Measurements from ENCODE around the gene GIMAP5. TPM values are rescaled to one million over a fixed set of nuclear protein-coding genes. Genes with fewer than 3 reads are reported as not detected.

Gene GIMAP5
- total RNA-seq, 2 donors from 2014 or later, result 5.3 to 11.9 TPM

DNA sequence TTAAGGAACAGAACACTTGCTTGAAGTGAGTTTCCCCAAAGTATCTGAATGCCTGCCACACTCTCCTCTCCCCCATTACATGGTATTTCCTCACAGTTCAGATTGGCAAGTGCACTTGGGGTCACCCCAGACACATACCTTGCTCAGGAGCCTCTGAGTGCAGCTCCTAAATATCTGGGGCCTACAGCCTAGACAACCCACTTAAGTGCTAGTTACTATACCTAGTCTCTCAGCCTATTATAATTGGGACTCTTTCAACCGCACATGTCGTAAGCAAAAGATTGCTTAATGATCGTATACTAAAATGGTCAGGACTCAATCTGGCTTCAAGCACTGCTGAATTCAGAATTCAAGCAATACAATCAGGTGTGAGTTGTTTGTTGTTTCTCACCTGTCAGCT, 43.1 kb downstream of the GIMAP5 start:
- no peaks in the 10 kb centered on the region for H3K36me3 ChIP-seq (replicated peaks in 1 of 2; ENCODE audit: insufficient read depth in 1 of 2, low read depth in 2 of 2)
- H3K4me3 ChIP-seq, result no peak overlapping the region
- peaks cover 13% of the 10 kb centered on the region for H3K4me1 ChIP-seq
- no peaks in the 10 kb centered on the region for H3K9me3 ChIP-seq
- no peak overlapping the region for H3K27ac ChIP-seq
- DNase-seq (no peak), ATAC-seq (no peak)
- TF ChIP-seq POLR2A (IDR thresholded peaks at IDR 0.05) (no peak), CTCF (IDR thresholded peaks at IDR 0.05) (no peak)
- intact Hi-C loops (cut with DNase I), result no loop called here
- no peaks in the 10 kb centered on the region for H3K27me3 ChIP-seq
- WGBS, 2 donors, result 67 to 77% methylated on average over 3 of the region's 3 CpGs

GRCh38 chr7:150781103-150781502, 43.9 kb downstream of the GIMAP5 start:
- DNase-seq, result no peak
- ATAC-seq, result no peak
- 37 to 39% methylated on average over 3 of the region's 3 CpGs for WGBS, 2 donors
- Histone ChIP-seq H3K36me3 (replicated peaks in 1 of 2; ENCODE audit: insufficient read depth in 1 of 2, low read depth in 2 of 2) (no peaks in the 10 kb centered on the region), H3K4me3 (no peak overlapping the region), H3K9me3 (no peaks in the 10 kb centered on the region), H3K4me1 (peaks cover 13% of the 10 kb centered on the region), H3K27ac (peak overlapping the region in 1 of 4 donors; percentile 43), H3K27me3 (no peaks in the 10 kb centered on the region)
- intact Hi-C loops (cut with DNase I), result no loop called here
- TF ChIP-seq CTCF (IDR thresholded peaks at IDR 0.05) (no peak), POLR2A (IDR thresholded peaks at IDR 0.05) (no peak)

DNA sequence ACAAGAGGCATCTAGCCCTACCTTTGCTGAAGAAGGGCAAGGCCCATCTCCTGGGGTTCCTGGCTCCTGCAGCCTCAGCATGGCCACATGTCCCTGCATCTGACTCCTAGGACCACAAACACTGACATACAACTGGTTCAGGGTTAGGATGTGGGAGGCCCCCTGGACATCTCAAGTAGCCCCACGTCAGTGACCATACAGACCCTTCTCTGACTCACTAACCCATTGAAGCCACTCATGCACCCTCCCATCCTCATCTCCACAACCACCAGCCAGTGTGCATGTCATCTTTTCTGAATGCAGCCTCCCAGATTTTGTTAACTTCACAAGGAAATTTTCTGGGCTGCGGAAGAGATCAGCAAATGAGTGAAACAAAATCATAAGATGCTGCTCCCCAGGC, 44.7 kb downstream of the GIMAP5 start:
- Histone ChIP-seq H3K36me3 (replicated peaks in 1 of 2; ENCODE audit: insufficient read depth in 1 of 2, low read depth in 2 of 2) (no peaks in the 10 kb centered on the region), H3K4me3 (no peak overlapping the region), H3K4me1 (peaks cover 13% of the 10 kb centered on the region), H3K27ac (no peak overlapping the region), H3K27me3 (no peaks in the 10 kb centered on the region), H3K9me3 (no peaks in the 10 kb centered on the region)
- 89% methylated on average over 2 of the region's 2 CpGs for WGBS, 2 donors
- ATAC-seq (no peak), DNase-seq (no peak)
- intact Hi-C loops (cut with DNase I), result no loop called here
- TF ChIP-seq POLR2A (IDR thresholded peaks at IDR 0.05) (no peak), CTCF (IDR thresholded peaks at IDR 0.05) (no peak)

DNA sequence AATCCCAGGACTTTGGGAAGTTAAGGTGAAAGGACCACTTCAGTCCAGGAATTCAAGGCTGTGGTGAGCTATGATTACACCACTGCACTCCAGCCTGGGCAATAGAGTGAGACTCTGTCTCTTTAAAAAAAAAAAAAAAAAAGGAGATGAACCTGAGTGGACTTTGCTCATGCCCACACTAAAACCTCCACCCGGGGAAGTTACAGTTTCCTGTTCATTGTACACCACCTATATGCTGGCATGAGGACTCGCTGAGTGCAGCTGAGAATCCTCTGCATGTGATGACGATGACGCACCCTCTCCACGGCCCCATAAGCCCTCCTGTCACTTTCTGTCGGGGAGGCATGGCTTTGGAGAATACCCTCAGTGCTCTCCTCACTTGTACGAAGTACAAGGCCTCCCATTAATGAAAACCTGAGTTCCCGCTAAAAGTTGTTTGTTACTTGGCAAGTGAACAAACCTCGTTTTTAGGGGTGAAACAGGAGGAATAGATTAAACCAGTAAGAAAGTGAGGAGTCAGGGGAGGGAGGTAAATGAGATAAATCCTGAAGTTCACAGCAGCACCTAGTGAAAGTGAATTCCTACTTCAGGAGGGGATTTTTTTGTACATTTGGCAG, 47.0 kb downstream of the GIMAP5 start:
- H3K9me3 ChIP-seq, result no peaks in the 10 kb centered on the region
- intact Hi-C loops (cut with DNase I), result no loop called here
- DNase-seq (peak in 3 of 4 donors; percentile 39 to 61 (median 54)), ATAC-seq (peak; percentile 50)
- H3K36me3 ChIP-seq (replicated peaks in 1 of 2; ENCODE audit: insufficient read depth in 1 of 2, low read depth in 2 of 2), result no peaks in the 10 kb centered on the region
- H3K4me1 ChIP-seq, result peaks cover 25% of the 10 kb centered on the region
- no peak overlapping the region for H3K4me3 ChIP-seq
- no peaks in the 10 kb centered on the region for H3K27me3 ChIP-seq
- peak overlapping the region in 1 of 4 donors; percentile 53 for H3K27ac ChIP-seq
- no peak for TF ChIP-seq POLR2A (IDR thresholded peaks at IDR 0.05)
- no peak for TF ChIP-seq CTCF (IDR thresholded peaks at IDR 0.05)
- WGBS, 2 donors, result 29 to 32% methylated on average over 9 of the region's 9 CpGs

DNA sequence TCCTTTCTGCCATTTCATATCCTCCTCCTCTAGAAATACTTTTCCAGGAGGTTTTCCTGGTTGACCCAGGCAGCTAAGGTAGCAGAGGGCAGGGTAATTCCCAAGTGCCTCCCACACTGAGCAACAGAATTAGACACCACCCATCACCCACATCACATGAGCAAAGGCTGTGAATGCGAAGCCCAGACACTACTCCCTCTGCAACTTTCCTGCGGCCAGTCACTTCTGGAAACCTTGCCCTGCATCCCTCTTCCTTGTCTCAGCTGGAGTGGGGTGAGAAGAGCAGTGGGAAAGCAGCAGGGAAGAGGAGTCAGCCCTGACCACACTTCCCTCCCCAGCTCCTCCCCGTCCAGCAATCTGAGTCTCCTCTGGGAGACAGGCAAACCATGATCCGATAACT, 47.7 kb downstream of the GIMAP5 start:
- intact Hi-C loops (cut with DNase I), result no loop called here
- Histone ChIP-seq H3K4me3 (no peak overlapping the region), H3K27ac (peak overlapping the region in 1 of 4 donors; percentile 51), H3K9me3 (no peaks in the 10 kb centered on the region), H3K36me3 (replicated peaks in 1 of 2; ENCODE audit: insufficient read depth in 1 of 2, low read depth in 2 of 2) (no peaks in the 10 kb centered on the region), H3K27me3 (no peaks in the 10 kb centered on the region), H3K4me1 (peaks cover 25% of the 10 kb centered on the region)
- no peak for DNase-seq
- TF ChIP-seq CTCF (IDR thresholded peaks at IDR 0.05) (no peak), POLR2A (IDR thresholded peaks at IDR 0.05) (no peak)
- 68 to 86% methylated on average over 4 of the region's 4 CpGs for WGBS, 2 donors
- no peak for ATAC-seq

All from body of pancreas (tissue), 4 donors.